Stimulated activated CD4-positive, alpha-beta T cell treated with anti-CD3 and anti-CD28 coated beads, TNF-alpha, amount 100 ng/mL, for 1 hour (primary cell): Measurements from ENCODE around the gene GNB4.

Source experiments
- DNase-seq, 3 donors: peaks; one replicate each; pipeline ENCODE4 v3.0.0-alpha.2; 2020; ENCODE audit warnings: low read depth in 3 of 3, low spot score in 1 of 3

The GNB4 gene

DNA sequence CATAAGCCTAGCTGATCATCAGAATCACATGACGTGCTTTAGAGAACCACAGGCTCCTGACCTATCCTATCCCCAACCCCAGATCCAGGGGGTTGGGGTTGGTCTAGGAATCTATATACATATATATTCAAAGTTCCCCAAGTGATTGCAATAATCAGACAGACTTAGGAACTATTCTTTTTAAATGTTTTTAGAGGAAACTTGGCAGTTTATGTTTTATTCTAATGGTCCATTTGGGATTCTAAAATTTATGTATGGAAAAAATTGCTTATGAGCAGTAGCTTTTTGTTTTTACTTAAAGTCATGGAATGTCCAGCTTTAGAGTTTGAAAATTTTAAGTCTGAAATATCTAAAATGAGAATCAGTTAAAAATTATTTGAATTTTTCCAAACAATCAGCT, 81.6 kb downstream of the GNB4 start:
- DNase-seq, result no peak

DNA sequence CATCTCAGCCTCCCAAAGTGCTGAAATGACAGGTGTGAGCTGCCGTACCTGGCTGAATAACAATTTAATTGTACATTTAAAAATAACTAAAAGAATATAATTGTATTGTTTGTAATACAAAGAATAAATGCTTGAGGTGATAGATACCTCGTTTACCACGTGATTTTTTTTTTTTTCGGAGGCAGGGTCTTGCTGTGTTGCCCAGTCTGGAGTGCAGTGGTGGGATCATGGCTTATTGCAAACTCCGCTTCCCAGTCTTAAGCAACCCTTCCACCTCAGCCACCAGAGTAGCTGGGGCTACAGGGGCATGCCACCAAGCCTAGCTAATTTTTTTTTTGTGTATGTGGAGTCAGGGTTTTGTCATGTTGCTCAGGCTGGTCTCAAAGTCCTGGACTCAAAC, 87.9 kb downstream of the GNB4 start:
- no peak for DNase-seq

DNA sequence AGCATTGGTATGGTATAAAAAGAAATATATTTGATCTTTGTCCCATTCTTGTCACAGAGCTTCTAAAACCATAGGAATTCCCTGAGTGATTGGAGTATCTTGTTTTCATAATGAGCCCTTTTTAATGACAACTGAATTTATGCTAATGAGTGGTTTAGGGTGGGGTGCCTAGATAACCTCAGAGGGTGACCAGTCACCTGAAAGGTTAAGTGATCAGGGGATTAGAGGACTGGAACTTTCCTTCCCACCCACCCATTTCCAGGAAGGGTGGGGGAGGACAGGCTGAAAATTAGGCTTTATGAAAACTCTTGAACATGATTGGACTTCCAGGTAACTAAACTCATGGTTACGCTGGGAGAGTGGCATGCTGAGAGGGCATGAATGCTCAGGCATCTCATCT, 95.3 kb downstream of the GNB4 start:
- no peak for DNase-seq

DNA sequence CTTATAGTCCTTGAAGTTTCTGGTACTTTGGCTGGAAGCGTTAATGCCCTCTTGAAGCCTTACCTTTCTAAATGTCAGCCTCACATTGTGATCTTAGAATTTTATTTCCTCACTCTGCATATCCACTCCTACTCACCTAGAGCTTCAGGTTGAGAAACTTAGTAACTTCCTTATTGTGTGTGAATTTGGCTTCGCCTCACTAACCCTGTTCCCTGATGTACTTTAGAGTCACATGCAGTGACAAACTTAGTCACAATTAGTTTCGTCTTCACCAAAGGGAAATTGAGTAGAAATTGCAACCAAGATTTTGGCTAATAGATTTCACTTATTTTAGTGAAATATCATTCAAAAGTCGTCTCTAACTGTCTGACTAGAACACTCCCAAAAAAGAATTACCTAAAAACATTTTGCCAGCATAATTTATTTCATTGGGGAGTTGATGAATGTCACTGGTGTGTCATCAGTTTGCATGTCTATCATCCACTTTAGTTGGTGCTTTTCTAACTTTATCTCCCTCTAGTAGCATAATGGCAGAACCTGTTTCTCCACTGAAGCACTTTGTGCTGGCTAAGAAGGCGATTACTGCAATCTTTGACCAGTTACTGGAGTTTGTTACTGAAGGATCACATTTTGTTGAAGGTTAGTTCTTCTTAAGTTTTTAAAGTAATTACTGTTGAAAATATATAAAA, 102.8 kb downstream of the GNB4 start:
- DNase-seq, result no peak

DNA sequence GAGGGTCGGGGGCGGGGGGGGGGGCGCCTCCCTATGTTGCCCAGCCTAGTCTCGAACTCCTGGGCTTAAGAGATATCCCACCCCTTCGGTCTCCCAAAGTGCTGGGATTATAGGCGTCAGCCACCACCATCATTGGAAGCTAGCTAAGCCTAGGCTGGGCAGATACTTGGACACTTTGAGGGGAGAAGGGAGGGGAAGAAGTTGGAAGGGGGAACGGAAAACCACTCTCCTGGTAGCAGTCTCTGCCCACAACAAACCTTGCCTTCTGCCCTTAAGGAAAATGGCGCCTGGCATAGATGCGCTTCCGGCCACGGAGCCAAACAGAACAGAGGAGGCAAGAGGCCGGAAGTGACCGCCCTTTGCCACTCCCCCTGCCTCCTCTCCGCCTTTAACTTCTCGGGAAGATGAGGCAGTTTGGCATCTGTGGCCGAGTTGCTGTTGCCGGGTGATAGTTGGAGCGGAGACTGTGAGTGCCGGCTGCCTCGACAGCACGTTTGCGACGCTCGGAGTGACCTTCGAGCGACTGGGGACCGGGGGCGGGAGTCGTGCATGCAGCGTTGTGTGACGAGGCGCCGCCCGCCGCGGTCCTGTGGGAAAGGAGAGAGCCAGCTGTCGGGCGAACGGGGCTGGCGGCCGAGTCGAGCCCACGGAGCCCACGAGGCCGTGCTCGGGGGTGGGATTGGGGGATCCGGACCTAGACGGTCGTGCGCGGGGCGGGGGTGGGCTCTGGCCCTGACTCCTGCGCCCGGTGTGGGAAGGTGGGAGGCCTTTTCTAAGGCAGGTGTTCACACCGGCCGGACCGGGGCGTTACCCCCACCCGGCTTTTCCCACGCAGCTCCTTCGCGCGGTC, 103.7 kb downstream of the GNB4 start, which contains the start of gene MFN1:
Gene MFN1 (plus strand): TSS at position 365 of the 850 bp plus-strand sequence. CDS start 1,143 bp downstream, outside the sequence.
- peak; percentile 57 to 73 (median 68) for DNase-seq
